ENCODE data around the gene ANKRD44. TPM values are rescaled to one million over a fixed set of nuclear protein-coding genes. Genes with fewer than 3 reads are reported as not detected.

The ANKRD44 gene
- total and polyA plus RNA-seq, 2 of the 8 experiments (the other 6 are each of a cell fraction or from before 2014, with no cell fraction given) = 1.2 to 1.3 TPM

DNA sequence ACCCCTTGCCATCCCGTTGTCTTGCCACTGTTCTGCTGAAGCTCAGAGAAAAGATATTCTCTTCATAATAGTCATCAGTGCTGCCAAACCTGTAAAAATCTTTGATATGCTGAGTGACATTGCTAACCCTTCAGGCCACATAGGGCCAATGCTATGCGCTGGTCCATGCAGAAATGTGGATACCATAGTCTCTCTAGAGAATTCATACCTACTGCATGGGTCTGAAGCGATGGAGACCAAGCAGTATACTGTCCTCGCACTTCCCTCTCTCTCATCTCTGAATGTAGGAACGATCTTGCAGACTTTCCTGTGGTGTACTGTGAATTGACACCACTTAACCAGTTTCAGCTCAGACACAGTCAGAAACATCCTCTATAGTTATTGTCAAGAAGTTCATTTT is 17.9 kb upstream of the ANKRD44 start:
- Histone ChIP-seq H2BK5ac (ENCODE audit: low read depth, low read length) (no peak overlapping the region), H3K36me3 (ENCODE audit: control insufficient read depth in 2 of 4, insufficient read depth in 4 of 4, low read length in 3 of 4) (no peaks in the 10 kb centered on the region), H2BK20ac (ENCODE audit: low read length) (no peak overlapping the region), H4K91ac (replicated peaks; ENCODE audit: insufficient read length, low read length) (no peak overlapping the region), H3K14ac (ENCODE audit: insufficient read length) (no peak overlapping the region), H3K4me3 (ENCODE audit: extremely low read depth in 1 of 4, insufficient read depth in 2 of 4, low read depth in 3 of 4, low read length in 4 of 4) (no peak overlapping the region), H4K5ac (ENCODE audit: insufficient read length, low read depth, low read length) (no peak overlapping the region), H3K4me2 (ENCODE audit: insufficient read depth in 1 of 2, low read depth in 2 of 2, low read length in 2 of 2) (no peak overlapping the region), H3K9ac (replicated peaks in 1 of 4; ENCODE audit: extremely low read depth in 1 of 4, low read depth in 3 of 4, low read length in 3 of 4) (no peak overlapping the region), H3K9me3 (ENCODE audit: insufficient read depth in 2 of 2, low read depth in 1 of 2, low read length in 1 of 2) (no peaks in the 10 kb centered on the region), H2AFZ (ENCODE audit: low read length) (no peak overlapping the region), H3K27ac (ENCODE audit: low read depth, low read length) (no peak overlapping the region), H3K23ac (ENCODE audit: insufficient read length) (no peak overlapping the region), H4K8ac (ENCODE audit: extremely low read depth, insufficient read depth, low read length) (no peak overlapping the region), H3K79me2 (ENCODE audit: control insufficient read depth in 1 of 2, insufficient read depth in 2 of 2, low read length in 2 of 2) (no peaks in the 10 kb centered on the region), H3K23me2 (ENCODE audit: low read depth, low read length) (no peaks in the 10 kb centered on the region), H2BK120ac (replicated peaks; ENCODE audit: low read depth, low read length) (no peak overlapping the region), H2BK15ac (ENCODE audit: low read length) (no peak overlapping the region), H2BK12ac (ENCODE audit: low read depth, low read length) (no peak overlapping the region), H3K79me1 (ENCODE audit: low read depth, low read length) (no peaks in the 10 kb centered on the region), H4K20me1 (replicated peaks in 1 of 2; ENCODE audit: control insufficient read depth in 1 of 2, insufficient read depth in 2 of 2, low read length in 2 of 2) (no peaks in the 10 kb centered on the region), H3K4ac (replicated peaks; ENCODE audit: insufficient read length, low read depth, low read length) (no peak overlapping the region), H3K27me3 (replicated peaks in 1 of 4; ENCODE audit: control insufficient read depth in 3 of 4, extremely low read depth in 1 of 4, insufficient read depth in 3 of 4, low read length in 3 of 4) (no peaks in the 10 kb centered on the region), H3K4me1 (replicated peaks in 1 of 4; ENCODE audit: control insufficient read depth in 3 of 4, insufficient read depth in 4 of 4, low read length in 3 of 4) (no peaks in the 10 kb centered on the region), H3K18ac (ENCODE audit: extremely low read depth, low read length) (no peak overlapping the region), H2AK5ac (ENCODE audit: low read depth, low read length) (no peak overlapping the region), H3K56ac (replicated peaks; ENCODE audit: insufficient read length, low read depth, low read length) (no peak overlapping the region)
- ChIA-PET CTCF (ENCODE audit: partially characterized antibody) (interaction anchor here (0.7 to 1.2 kb wide), 3 partner anchors 19 to 808 kb away, joined by 3 to 4 read pairs (median 3); no protein-coding TSS in a partner anchor), POLR2A (ENCODE audit: partially characterized antibody) (interaction anchor here (1.0 kb wide), 1 partner anchor 59 kb away, joined by 5 read pairs; no protein-coding TSS in a partner anchor)
- no peak for FAIRE-seq
- DNase-seq (ENCODE audit: low read depth in 1 of 2, low spot score in 2 of 2) = no peak
- TF ChIP-seq MAX (IDR thresholded peaks at IDR 0.05) = no peak
- TF ChIP-seq SIX5 (IDR thresholded peaks at IDR 0.05; ENCODE audit: low read depth, low read length) = no peak
- TF ChIP-seq POLR2A (IDR thresholded peaks at IDR 0.05; ENCODE audit: control extremely low read depth in 1 of 2, low read depth in 2 of 2, low read length in 2 of 2) = no peak
- TF ChIP-seq RFX5 (IDR thresholded peaks at IDR 0.05; ENCODE audit: borderline replicate concordance, low read depth, low read length) = no peak
- TF ChIP-seq SAP30 (IDR thresholded peaks at IDR 0.05; ENCODE audit: insufficient read depth, insufficient replicate concordance, low read length) = no peak
- TF ChIP-seq RNF2 (IDR thresholded peaks at IDR 0.05; ENCODE audit: borderline replicate concordance, low read depth, low read length, missing control alignments, poor library complexity, severe bottlenecking) = no peak
- no peak for TF ChIP-seq EZH2 (IDR thresholded peaks at IDR 0.05; ENCODE audit: low read depth, low read length, severe bottlenecking)
- TF ChIP-seq CBX5 (IDR thresholded peaks at IDR 0.05; ENCODE audit: low read depth, low read length) = no peak
- TF ChIP-seq TBP (IDR thresholded peaks at IDR 0.05; ENCODE audit: low read depth, low read length) = no peak
- TF ChIP-seq CEBPB (IDR thresholded peaks at IDR 0.05; ENCODE audit: low read depth, low read length) = no peak
- 83% methylated on average over 5 of the region's 5 CpGs; no CpG with 5 or more reads in 1 of the 2 experiments for WGBS, 2 experiments (ENCODE audit: extremely low coverage in 1 of 2, insufficient coverage in 1 of 2, insufficient read length in 1 of 2, insufficient replicate concordance in 2 of 2, low coverage in 1 of 2, low lambda C conversion rate in 2 of 2, missing lambda C conversion rate in 1 of 2)

All from H1 (cell line).